Measurements from ENCODE around the gene MTUS2.

The MTUS2 gene

DNA sequence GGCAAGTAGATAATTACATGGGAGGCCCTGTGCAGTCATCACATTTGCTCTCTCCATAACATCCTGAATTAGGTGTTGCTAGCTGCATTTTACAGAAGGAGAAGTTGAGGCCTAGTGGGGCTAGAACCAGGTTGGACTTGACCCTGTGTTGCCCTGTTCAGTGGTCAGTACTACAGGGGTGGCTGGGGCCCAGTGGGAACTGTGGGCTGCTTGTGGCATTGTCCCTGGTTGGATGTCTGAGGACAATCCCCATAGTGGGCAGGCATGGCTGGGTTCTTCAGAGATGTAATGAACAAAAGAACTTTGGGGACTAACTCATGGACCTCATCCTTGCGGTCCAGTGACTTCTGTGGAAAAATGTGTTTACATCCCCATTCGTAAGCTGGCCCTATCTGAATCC is 38.9 kb downstream of the MTUS2 start:
- DNase-seq (ENCODE audit: low spot score) = no peak

GRCh38 chr13:28859717-28860116 is 39.6 kb downstream of the MTUS2 start:
- DNase-seq (ENCODE audit: low spot score) = no peak

- DNase-seq (ENCODE audit: low spot score) = no peak
These were observed 44.4 kb downstream of the MTUS2 start for GRCh38 chr13:28864544-28864943.

- no peak for DNase-seq (ENCODE audit: low spot score)
These were observed 45.1 kb downstream of the MTUS2 start for GRCh38 chr13:28865149-28865744.

GRCh38 chr13:28865951-28866350 is 45.8 kb downstream of the MTUS2 start:
- DNase-seq (ENCODE audit: low spot score) = no peak

GRCh38 chr13:28866932-28867331 is 46.8 kb downstream of the MTUS2 start:
- DNase-seq (ENCODE audit: low spot score) = no peak

DNA sequence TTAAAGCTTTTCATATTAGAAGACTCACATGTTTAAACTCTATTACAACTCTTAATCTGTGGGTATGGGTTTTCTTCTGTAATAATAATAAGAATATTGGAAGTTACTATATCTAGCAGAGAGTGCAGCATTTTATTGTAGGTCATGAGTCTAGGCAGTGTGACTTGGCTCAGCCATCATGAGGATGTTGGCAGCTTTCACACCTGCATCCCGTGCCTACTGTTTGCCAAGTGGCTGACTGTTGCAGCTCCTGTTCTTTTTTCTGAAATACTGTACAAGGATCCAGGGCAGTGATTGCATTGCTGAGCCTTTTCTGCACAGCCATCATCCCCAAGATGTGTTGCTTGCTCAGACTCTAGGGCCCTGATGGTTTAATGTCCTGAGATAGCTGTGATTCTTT is 47.4 kb downstream of the MTUS2 start:
- DNase-seq (ENCODE audit: low spot score) = no peak

GRCh38 chr13:28872427-28873176 is 52.5 kb downstream of the MTUS2 start:
- no peak for DNase-seq (ENCODE audit: low spot score)

DNA sequence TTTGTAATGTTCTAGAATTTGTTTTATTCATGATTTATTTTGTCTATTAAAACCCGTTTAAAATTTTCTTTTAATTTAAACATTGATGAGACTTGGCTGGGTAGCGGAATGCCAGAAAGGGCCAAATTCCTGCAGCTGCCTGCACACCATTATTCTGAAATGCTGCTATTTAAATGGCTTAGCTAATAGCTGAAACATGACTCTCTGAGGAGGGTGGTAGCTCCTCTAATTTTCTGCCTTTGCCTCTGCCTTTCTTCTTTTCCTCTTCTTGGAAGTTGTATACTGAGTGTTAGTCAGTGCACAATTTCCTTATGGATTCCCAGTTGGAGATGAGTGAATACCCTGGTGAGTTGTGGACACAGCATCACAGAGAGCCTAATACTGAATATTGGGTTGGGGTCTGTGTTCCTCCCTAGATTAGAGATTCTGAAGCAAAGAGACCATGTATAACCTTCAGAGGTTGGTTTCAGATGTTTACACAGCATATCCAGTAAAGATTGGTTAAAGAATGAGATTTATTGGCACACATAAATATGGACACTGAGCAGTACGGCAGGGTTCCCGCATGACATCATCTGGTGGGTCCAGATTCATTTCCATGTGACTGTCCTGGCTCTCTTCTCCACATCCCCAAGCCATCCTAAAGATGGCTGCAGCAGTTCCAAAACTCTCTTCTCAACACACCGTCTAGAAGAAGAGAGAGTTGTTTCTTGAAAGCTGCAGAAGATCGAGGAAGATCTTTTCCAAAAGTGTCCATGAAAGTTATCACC is 55.9 kb downstream of the MTUS2 start:
- no peak for DNase-seq (ENCODE audit: low spot score)

DNA sequence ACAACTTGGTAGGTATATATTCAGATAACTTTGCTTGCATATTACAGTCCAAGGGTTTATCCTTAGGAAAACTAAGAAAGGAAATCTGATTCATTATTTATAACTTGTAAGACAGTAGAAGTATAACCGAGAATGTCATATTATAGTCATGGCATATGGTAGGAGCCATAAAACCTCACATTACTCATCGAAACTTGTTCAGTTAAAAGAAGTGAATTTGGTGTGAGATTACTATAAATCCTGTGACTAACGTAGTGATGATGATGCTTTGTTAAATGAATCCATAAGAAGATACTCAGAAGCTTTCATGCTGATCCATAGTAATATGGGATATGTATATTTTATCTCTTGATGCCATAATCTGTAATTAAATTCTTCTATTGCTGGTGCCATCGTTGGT is 57.3 kb downstream of the MTUS2 start:
- DNase-seq (ENCODE audit: low spot score) = no peak

GRCh38 chr13:28885181-28885580 is 65.0 kb downstream of the MTUS2 start:
- no peak for DNase-seq (ENCODE audit: low spot score)

DNA sequence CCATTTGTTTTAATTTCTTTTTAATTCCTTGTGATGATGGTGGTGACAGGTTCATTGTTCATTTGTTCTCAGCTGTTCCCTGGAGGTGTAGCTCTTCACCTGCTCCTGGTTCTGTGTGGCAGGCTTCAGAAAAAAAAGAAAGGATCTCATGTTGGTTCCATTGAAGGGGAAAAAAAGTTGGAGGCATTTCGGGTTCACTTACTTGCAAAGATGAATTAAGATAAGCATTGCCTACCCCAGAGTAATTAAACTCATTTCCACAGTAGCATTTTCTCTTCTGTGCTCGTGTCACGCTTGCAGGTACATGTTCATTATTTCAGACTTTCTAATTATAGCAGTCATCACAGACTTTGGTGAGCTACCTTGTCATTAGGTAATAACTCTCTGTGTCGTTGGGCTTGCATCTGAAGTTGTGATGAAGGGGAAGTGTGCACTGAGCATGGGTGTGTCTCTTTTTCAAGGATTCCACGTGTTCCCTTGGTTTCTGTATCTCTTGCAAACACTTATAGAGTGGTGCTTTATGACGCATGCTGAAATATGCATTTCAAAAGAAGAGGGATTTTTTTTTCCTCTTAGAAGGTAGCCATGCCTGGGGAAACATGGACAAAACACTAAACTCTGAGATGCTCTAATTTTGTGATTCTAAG is 69.1 kb downstream of the MTUS2 start:
- no peak for DNase-seq (ENCODE audit: low spot score)

- DNase-seq (ENCODE audit: low spot score) = no peak
These were observed 70.6 kb downstream of the MTUS2 start for GRCh38 chr13:28890712-28891111.

DNA sequence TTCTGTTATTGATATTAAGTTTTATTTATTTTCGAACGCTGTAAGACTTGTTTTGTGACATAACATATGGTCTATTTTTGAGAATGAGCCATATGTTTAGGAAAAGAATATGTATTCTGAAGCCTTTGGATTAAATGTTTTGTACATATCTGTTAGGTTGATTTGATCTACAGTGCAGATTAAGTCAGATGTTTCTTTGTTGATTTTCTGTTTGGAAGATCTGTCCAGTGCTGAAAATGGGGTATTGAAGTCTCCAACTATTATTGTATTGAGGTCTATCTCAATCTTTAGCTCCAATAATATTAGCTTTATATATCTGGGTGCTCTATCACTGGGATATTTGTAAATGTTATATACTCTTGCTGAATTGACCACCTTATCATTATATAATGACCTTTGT is 97.9 kb downstream of the MTUS2 start:
- no peak for DNase-seq (ENCODE audit: low spot score)

- DNase-seq (ENCODE audit: low spot score) = no peak
These were observed 102.2 kb downstream of the MTUS2 start for GRCh38 chr13:28922341-28922740.

- DNase-seq (ENCODE audit: low spot score) = no peak
These were observed 115.0 kb downstream of the MTUS2 start for GRCh38 chr13:28935104-28935503.

GRCh38 chr13:28942906-28943305 is 122.8 kb downstream of the MTUS2 start:
- no peak for DNase-seq (ENCODE audit: low spot score)

DNA sequence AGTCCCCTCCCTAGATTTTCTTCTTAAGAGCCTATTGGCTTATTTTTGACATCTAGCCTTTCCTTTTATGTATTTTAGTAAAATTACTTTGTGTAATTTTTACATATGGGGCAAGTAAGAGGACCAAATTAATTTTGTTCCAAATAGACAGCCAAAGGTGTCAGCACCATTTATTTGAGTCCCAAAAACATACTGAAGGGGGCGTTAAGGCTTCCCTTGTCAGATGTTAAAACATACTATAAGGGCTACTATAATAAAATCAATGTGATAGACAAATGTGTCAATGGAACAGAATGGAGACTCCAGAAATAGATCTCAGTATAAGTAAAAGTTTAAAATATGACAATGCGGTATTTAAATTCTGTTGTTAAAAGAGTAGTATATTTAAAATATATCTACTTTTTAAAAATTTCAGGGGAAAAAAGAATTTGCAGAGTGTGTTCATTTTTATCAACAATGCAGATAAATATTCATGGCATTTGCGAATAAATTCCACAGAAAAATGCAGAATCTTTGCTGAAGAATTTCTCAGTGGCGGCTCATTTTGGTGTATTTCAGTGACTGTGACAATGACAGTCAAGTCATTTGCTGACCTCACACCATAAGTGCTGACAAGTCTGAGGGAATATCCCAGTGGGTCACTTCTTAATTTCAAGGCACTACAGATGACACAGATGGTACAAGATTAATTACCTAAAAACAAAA is 133.7 kb downstream of the MTUS2 start:
- DNase-seq (ENCODE audit: low spot score) = no peak

GRCh38 chr13:28954419-28954725 is 134.2 kb downstream of the MTUS2 start:
- no peak for DNase-seq (ENCODE audit: low spot score)

DNA sequence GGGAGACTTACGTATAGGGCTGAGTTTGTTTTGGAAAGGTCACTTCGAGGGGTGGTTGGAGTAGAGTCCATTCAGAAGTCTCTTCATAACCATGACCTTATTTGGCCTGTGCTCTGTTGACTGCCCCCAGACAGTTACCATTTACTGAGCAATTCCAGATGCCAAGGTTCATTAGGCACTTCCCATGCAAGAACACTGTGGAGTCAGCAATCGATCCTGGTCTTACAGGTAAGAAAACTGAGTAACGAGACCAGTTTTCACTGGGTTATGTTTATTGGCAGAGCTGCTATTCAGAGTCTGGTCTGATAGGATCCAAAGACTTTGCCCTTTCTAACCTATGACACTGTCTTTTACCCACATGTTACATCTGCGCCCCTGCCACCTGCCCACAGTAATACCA is 134.7 kb downstream of the MTUS2 start:
- DNase-seq (ENCODE audit: low spot score) = no peak

- DNase-seq (ENCODE audit: low spot score) = no peak
These were observed 135.3 kb downstream of the MTUS2 start for GRCh38 chr13:28955264-28955966.

GRCh38 chr13:28958018-28958417 is 137.9 kb downstream of the MTUS2 start:
- DNase-seq (ENCODE audit: low spot score) = no peak
